GM12892 (cell line): Measurements from ENCODE around the gene CDH23.

ENCODE experiments used
- POLR2A ChIP-seq: IDR thresholded peaks from 2 replicates; pipeline ENCODE4 v1.6.1; 2011; ENCODE audit warnings: low read depth, low read length, control low read depth
- POLR2AphosphoS5 ChIP-seq: IDR thresholded peaks from 2 replicates; pipeline ENCODE4 v1.6.1; 2011; ENCODE audit warnings: low read depth, low read length, control low read depth

- TF ChIP-seq POLR2A = no peak
- no peak for TF ChIP-seq POLR2AphosphoS5
These were observed 251.7 kb downstream of the CDH23 start for GRCh38 chr10:71648254-71648932.
